ENCODE results near the gene DIS3L2.

DNA sequence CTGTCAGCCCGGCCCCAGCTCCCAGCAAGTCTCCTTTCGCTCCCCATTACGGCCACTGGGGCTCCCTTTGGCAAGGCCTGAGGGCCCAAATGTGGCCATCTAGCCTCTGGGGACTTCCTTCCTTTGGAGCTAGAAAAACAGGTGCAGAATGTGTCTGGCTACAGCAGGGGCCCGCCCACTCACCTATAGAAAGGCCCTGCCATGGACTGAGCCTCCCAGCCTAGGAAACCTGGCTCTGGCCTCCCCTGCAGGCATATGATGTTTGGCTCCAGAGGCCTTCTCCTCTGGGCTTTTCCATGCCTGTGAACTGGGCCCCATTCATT lies 361.8 kb downstream of the DIS3L2 start:
- TF ChIP-seq CTCF (IDR thresholded peaks at IDR 0.05) (no peak), EP300 (IDR thresholded peaks at IDR 0.05) (no peak)
